Osteoblast (primary cell): ENCODE measurements around the gene DNAH12. TPM values are rescaled to one million over a fixed set of nuclear protein-coding genes. Genes with fewer than 3 reads are reported as not detected.
"Not testable (repeated sequence)": the region's sequence is repeated elsewhere in the genome, so short reads cannot be mapped to it uniquely, and the experiment has no call there.

Experiments used
- DNase-seq: peaks from one replicate; pipeline ENCODE4 v3.0.0; 2011; ENCODE audit warnings: low spot score, mixed read lengths; ENCODE audit not compliant: insufficient read length; ENCODE audit errors: missing footprints
- H2AFZ ChIP-seq: 2 replicates; pipeline ENCODE4 v1.6.0; 2011; ENCODE audit warnings: mild to moderate bottlenecking, low read length
- H3K27ac ChIP-seq: 2 replicates; pipeline ENCODE4 v1.5.1; 2011; ENCODE audit warnings: mild to moderate bottlenecking, low read depth, low read length, moderate library complexity
- H3K27me3 ChIP-seq: 2 replicates; pipeline ENCODE4 v1.6.0; 2012; ENCODE audit warnings: mild to moderate bottlenecking, control low read depth, inconsistent platforms, low read length, moderate library complexity; ENCODE audit not compliant: insufficient read depth
- H3K36me3 ChIP-seq: 2 replicates; pipeline ENCODE4 v1.5.1; 2011; ENCODE audit warnings: mild to moderate bottlenecking, low read length, control low read depth, moderate library complexity; ENCODE audit not compliant: insufficient read depth
- H3K4me1 ChIP-seq: 2 replicates; pipeline ENCODE4 v1.5.1; 2011; ENCODE audit warnings: mild to moderate bottlenecking, low read length, control low read depth, moderate library complexity; ENCODE audit not compliant: insufficient read depth
- H3K4me2 ChIP-seq: 2 replicates; pipeline ENCODE4 v1.6.0; 2011; ENCODE audit warnings: mild to moderate bottlenecking, low read length; ENCODE audit not compliant: insufficient read depth
- H3K4me3 ChIP-seq: fragments of 200-600 bp; sonication (generic); 3 replicates; pipeline ENCODE4 v1.5.1; 2012; ENCODE audit warnings: mild to moderate bottlenecking, low read length, inconsistent platforms; ENCODE audit not compliant: insufficient read depth
- H3K79me2 ChIP-seq: 2 replicates; pipeline ENCODE4 v1.6.0; 2012; ENCODE audit warnings: mild to moderate bottlenecking, low read length, control low read depth, inconsistent platforms; ENCODE audit not compliant: insufficient read depth
- H3K9me3 ChIP-seq: 2 replicates; pipeline ENCODE4 v1.5.1; 2011; ENCODE audit warnings: low read depth, low read length, control low read depth
- H4K20me1 ChIP-seq: 2 replicates; pipeline ENCODE4 v1.6.0; 2012; ENCODE audit warnings: mild to moderate bottlenecking, low read length, control low read depth; ENCODE audit not compliant: insufficient read depth
- total RNA-seq: library from RNA; depleted of rRNA; stranded (reverse); fragments of >200 nt; gene quantifications from 2 replicates; pipeline ENCODE4 v1.2.3, GENCODE V29; 2012
- TF ChIP-seq, protein P1 (sequence below): IDR thresholded peaks from 2 replicates; pipeline ENCODE4 v1.5.1; 2011; ENCODE audit warnings: mild to moderate bottlenecking, low read depth, low read length, moderate library complexity; ENCODE audit errors: extremely low read depth

The DNAH12 gene
- total RNA-seq, 1 donor = under 0.01 TPM

DNA sequence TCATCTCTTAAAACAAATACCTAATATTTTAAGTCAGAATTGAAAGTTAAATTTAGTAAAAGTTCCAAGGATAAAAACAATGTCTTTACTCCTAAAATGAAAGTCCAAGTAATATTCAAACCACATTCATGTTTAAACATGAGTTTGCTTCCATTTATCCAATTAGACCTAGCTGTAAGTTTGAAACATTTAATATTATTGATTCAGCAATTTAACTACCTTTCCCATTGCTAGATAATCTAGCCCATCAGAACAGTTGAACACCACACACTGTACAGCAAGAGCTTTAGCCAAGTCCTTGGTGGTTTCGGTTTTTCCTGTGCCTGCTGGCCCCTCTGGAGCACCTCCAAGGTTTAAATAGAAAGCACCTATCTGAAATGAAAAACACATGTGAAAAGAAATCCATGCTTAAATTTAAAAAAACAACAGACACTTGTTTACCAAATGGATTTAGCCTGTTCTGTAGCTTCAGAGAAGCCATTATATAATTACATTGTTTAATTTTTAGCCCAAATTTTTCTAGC is 97.8 kb downstream of the DNAH12 start:
- Histone ChIP-seq H3K4me2 (peak overlapping the region; percentile 60), H2AFZ (no peak overlapping the region), H3K27ac (no peak overlapping the region), H3K79me2 (no peaks in the 10 kb centered on the region), H3K9me3 (no peaks in the 10 kb centered on the region), H3K27me3 (no peaks in the 10 kb centered on the region), H3K36me3 (no peaks in the 10 kb centered on the region), H3K4me1 (peaks cover 2% of the 10 kb centered on the region), H4K20me1 (no peaks in the 10 kb centered on the region), H3K4me3 (no peak overlapping the region)
- no peak for DNase-seq
- TF ChIP-seq, protein P1, sequence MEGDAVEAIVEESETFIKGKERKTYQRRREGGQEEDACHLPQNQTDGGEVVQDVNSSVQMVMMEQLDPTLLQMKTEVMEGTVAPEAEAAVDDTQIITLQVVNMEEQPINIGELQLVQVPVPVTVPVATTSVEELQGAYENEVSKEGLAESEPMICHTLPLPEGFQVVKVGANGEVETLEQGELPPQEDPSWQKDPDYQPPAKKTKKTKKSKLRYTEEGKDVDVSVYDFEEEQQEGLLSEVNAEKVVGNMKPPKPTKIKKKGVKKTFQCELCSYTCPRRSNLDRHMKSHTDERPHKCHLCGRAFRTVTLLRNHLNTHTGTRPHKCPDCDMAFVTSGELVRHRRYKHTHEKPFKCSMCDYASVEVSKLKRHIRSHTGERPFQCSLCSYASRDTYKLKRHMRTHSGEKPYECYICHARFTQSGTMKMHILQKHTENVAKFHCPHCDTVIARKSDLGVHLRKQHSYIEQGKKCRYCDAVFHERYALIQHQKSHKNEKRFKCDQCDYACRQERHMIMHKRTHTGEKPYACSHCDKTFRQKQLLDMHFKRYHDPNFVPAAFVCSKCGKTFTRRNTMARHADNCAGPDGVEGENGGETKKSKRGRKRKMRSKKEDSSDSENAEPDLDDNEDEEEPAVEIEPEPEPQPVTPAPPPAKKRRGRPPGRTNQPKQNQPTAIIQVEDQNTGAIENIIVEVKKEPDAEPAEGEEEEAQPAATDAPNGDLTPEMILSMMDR = no peak

DNA sequence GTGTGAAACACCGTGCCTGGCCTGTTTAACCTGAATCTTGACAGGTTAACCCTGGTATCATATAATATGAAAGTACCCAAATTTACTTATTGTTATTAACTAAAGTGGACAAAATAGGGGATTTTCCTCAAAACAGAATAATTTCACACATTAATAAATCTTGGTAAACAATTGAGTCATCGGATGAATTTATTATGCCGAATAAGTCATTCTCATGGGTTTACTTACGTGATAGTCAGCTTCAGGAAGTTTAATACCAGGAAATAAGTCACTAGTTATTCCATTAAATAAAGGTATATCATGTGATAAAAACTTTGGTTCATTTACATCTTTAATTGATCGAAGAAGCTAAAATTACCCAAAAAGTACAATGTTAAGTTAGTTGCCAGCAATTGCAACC is 99.7 kb downstream of the DNAH12 start:
- H3K27me3 ChIP-seq = no peaks in the 10 kb centered on the region
- H3K4me3 ChIP-seq = no peak overlapping the region
- no peaks in the 10 kb centered on the region for H3K9me3 ChIP-seq
- no peak overlapping the region for H3K4me2 ChIP-seq
- H4K20me1 ChIP-seq = no peaks in the 10 kb centered on the region
- no peaks in the 10 kb centered on the region for H3K4me1 ChIP-seq
- no peak overlapping the region for H3K27ac ChIP-seq
- no peak for DNase-seq
- TF ChIP-seq, protein P1 = no peak
- no peak overlapping the region for H2AFZ ChIP-seq
- H3K79me2 ChIP-seq = no peaks in the 10 kb centered on the region
- no peaks in the 10 kb centered on the region for H3K36me3 ChIP-seq

DNA sequence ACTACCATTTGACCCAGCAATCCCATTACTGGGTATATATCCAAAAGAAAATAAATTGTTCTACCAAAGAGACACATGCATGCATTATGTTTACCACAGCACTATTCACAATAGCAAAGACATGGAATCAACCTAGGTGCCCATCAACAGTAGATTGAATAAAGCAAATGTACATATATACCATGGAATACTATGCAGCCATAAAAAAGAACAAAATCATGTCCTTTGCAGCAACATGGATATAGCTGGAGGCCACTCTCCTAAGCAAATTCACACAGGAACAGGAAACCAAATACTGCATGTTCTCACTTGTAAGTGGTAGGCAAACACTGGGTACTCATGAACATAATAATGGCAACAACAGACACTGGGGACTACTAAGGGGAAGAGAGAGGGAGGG is 104.0 kb downstream of the DNAH12 start:
- not testable (repeated sequence) for H3K27ac ChIP-seq, H3K36me3 ChIP-seq, H3K4me2 ChIP-seq, H2AFZ ChIP-seq, H3K4me1 ChIP-seq, H3K79me2 ChIP-seq, H4K20me1 ChIP-seq, H3K27me3 ChIP-seq, DNase-seq, H3K4me3 ChIP-seq, H3K9me3 ChIP-seq

DNA sequence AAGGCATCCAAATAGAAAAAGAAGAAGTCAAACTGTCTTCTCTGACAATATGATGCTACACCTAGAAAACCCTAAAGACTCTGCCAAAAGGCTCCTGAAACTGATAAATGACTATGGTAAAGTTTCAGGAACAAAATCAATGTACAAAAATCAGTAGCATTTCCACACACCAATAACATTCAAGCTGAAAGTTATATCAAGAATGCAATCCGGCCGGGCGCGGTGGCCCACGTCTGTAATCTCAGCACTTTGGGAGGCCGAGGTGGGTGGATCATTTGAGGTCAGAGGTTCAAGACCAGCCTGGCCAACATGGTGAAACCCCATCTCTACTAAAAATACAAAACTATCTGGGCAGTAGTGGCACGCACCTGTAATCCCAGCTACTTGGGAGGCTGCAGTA is 105.7 kb downstream of the DNAH12 start:
- H3K4me2 ChIP-seq, H3K79me2 ChIP-seq, H3K9me3 ChIP-seq, H3K4me1 ChIP-seq, H3K36me3 ChIP-seq, H2AFZ ChIP-seq, H4K20me1 ChIP-seq, H3K27me3 ChIP-seq, DNase-seq, H3K4me3 ChIP-seq, H3K27ac ChIP-seq: not testable (repeated sequence)

DNA sequence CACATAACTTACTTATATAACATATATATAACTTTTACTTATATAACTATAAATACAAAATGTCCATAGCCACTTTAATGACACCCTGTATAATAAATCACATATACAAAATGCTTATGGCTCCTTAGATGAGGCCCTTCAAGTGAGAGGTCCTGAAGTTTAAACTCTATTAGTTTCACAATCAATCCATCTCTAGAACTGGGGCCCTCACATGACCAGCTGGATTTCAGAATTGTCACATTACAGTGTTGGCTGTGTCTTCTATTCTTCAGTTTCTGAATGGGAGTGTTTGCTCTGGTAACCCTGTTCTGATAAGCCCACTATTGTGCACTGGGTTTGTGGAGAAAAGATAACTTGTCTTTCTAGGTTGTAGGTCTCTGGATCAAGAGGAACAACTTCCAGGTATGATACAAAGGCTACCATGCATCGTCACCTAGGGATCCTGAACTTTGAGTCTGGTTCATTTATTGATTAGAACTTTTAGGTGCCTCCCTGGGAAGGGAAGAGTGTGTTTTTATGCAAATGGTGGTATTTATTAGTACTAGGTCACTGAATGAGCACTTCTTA is 107.9 kb downstream of the DNAH12 start:
- Histone ChIP-seq H2AFZ (no peak overlapping the region), H3K36me3 (no peaks in the 10 kb centered on the region), H3K4me2 (no peak overlapping the region), H3K4me1 (no peaks in the 10 kb centered on the region), H4K20me1 (no peaks in the 10 kb centered on the region), H3K4me3 (no peak overlapping the region), H3K27ac (no peak overlapping the region), H3K79me2 (no peaks in the 10 kb centered on the region), H3K27me3 (no peaks in the 10 kb centered on the region), H3K9me3 (no peaks in the 10 kb centered on the region)
- DNase-seq = no peak
- TF ChIP-seq, protein P1 = no peak
